Esophagus muscularis mucosa (tissue), 3 donors: ENCODE data around the gene TDRD5.

Experiments used
- CTCF ChIP-seq, 3 experiments: fragments of 200-600 bp in 2 of 3; fragments of 450-650 bp in 1 of 3; sonication (generic) in 2 of 3; IDR thresholded peaks; one replicate each; pipeline ENCODE4 v1.5.1; 2017 to 2019; ENCODE audit warnings: antibody characterized with exemption in 3 of 3, mild to moderate bottlenecking in 2 of 3, moderate library complexity in 1 of 3
- EP300 ChIP-seq: sonication (generic); formaldehyde crosslinking; IDR thresholded peaks from one replicate; pipeline ENCODE4 v1.6.1; 2017; ENCODE audit warnings: antibody characterized with exemption

GRCh38 chr1:179731643-179732042, 140.0 kb downstream of the TDRD5 start:
- no peak for TF ChIP-seq CTCF (IDR thresholded peaks at IDR 0.05)
- TF ChIP-seq EP300: no peak
